HG03432 (cell line): ENCODE measurements around the gene FGGY.
"Not testable (repeated sequence)": the region's sequence is repeated elsewhere in the genome, so short reads cannot be mapped to it uniquely, and the experiment has no call there.

ENCODE experiments used
- ATAC-seq: cut with Tn5 transposase; IDR thresholded peaks from one replicate; pipeline ENCODE4 v1.9.1; 2021; ENCODE audit warnings: mild to moderate bottlenecking, moderate library complexity; ENCODE audit not compliant: unreplicated experiment

FGGY gene

GRCh38 chr1:59477286-59477685 lies 180.4 kb downstream of the FGGY start:
- ATAC-seq, result no peak

DNA sequence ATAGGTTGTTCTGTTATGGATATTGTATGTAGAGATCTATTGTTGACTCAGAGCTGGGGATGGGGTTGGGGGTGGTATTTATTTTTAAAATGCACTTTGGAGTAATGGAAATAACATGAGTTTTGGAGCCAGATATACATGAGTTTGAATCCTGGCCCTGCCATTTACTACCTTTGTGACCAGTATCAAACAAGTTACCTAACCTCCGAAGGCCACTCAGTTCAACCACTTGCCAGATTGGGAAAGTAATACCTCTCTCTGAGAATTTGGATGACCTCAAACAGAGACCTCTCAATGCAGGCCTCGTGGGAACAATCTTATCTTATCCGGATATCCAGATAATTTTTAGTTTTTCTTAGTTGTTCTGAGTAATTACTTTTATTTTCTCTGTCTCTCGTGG lies 181.0 kb downstream of the FGGY start:
- no peak for ATAC-seq

DNA sequence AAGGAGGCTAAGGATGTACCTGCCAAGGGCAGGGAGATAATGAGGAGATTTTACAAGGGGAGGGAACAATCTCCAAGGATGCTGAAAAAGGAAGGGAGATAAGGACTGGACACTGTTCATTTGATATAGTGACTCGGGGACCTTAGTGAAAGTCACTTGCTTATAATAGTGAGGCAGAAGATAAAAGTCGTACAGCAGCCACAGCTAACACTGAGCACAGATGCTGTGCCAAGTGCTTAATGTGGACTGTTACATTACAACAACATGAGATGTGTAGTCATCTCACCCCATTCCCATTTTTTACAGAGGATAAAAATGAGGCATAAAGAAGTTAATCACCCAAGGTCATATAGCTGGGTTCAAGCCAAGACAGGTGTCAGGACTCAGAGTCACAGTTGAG lies 181.9 kb downstream of the FGGY start:
- no peak for ATAC-seq

- ATAC-seq, result no peak
Observed at GRCh38 chr1:59480188-59480888, 183.4 kb downstream of the FGGY start.

DNA sequence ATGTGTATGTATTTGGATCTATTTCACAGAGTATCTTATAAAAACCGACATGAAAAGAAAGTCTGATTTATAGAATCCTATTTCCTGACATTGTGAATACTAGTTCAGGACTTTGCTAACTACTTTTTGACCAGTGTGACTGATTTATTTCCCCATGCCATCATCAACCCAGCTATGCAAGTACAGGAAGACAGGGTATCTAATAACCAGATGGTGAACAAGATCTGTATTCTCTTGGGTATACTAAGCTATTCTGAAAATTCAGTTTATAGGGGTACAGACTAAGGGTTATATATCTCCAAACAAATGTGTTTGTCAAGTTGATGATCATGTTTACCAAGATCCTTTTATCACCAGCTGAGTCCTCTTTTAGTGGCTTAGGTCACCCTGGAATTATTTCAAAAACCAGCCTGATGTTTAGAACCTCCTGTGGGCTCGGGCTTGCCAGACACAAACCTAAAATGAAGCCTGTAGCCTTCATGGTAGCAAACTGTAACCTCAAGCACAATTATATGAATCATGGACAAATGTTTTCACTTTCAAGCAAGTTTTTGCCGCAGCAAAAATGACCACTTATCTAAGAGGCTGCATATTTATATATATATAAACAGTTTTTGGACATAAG lies 185.1 kb downstream of the FGGY start:
- no peak for ATAC-seq

DNA sequence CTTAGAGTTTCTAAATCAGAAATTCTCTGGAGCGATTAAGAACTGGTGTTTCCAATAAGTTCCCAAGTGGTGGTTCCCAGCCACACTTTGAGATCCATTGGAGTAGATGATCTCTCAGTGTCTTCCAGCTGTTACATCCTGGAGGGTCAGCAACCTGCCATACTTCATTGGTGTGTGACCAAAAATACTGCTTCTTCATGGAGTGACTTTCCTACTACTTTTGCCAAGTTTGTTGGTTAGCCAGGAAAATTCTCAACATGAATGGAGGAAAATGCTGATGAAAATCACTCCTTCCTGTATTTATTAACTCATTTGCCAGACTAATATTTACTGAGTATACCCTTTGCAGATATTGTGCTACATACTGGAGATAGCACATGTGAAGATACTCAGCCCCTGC lies 186.1 kb downstream of the FGGY start:
- no peak for ATAC-seq

GRCh38 chr1:59484096-59484495 lies 187.2 kb downstream of the FGGY start:
- no peak for ATAC-seq

- no peak for ATAC-seq
Observed at GRCh38 chr1:59485171-59485570, 188.3 kb downstream of the FGGY start.

DNA sequence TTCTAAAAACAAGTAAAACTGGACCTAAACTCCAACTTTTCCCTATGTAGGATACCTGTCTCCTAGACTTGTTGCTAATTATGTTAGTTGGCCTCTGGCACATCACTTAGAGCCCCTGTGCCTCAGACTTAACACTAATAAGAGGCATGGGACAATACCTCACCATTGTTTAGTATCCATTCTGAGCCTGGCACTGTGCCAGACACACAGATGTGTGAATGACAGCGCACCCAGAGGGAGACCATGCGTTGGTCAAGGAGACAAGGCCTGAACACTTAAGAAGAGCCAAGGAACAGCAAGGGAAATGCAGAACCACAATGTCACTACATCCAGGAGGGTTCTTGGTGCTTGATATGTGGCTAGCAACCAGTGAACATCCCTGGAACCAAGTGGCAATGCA lies 189.1 kb downstream of the FGGY start:
- ATAC-seq, result no peak

DNA sequence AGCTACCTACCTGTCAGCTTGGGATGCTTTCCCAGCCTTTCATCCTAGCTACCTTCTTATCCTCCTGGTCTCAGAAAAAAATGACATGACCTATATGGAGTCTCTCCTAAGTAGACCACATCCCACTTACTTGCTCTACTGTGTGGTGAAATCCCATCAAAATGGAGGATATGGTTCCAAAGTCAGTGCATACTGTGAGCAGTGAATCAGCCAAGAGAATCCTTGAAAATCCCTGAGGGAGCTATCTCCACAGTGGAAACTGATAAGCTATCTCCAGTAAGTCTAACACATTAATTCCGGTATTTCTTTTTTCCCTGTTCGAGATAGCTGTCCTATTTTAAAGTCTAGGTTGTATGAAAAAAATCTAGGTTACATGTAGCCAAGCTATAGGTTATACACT lies 189.7 kb downstream of the FGGY start:
- ATAC-seq, result no peak

GRCh38 chr1:59487335-59488031 lies 190.6 kb downstream of the FGGY start:
- no peak for ATAC-seq

DNA sequence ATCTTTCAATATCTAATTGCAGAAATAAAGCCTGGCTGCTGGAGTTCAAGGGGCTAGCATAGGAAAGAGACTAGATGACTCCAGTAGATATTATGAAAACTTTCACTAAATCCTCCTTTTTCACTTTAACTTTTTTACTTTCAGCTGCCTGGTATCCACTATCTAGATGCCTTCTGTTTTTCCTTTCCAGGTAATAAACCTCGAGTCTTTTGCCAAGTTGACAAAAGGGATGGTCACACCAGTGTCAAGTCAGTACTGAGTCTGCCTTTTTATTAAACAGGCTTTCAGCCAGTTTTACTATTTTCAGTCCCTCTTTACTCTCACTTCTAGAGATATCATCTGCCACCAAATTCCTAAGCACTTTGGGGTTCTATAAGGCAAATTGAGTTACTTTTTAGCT lies 195.6 kb downstream of the FGGY start:
- no peak for ATAC-seq

GRCh38 chr1:59494145-59494833 lies 197.4 kb downstream of the FGGY start:
- ATAC-seq, result no peak

- not testable (repeated sequence) for ATAC-seq
Observed at GRCh38 chr1:59496156-59496555, 199.3 kb downstream of the FGGY start.

DNA sequence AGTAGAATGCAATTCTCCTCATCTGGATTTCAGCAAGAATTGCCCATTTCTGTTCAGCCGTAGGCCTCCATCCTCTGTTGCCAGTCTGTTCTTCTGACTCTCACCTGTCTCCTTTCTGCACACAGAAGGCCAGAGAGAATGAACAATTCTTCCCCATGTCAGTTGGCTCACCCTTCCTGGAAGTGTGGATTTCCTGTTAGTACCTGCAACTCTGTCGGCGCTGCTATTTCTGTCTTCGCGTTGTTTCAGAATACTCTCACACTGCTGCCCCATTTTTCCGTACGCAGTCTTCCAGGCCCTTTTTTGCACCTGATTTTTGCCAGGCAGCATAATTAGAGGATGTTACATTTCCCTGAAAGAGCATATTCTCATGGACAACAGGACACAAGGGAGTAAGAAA lies 200.7 kb downstream of the FGGY start:
- ATAC-seq, result no peak

- no peak for ATAC-seq
Observed at GRCh38 chr1:59498640-59499039, 201.7 kb downstream of the FGGY start.

DNA sequence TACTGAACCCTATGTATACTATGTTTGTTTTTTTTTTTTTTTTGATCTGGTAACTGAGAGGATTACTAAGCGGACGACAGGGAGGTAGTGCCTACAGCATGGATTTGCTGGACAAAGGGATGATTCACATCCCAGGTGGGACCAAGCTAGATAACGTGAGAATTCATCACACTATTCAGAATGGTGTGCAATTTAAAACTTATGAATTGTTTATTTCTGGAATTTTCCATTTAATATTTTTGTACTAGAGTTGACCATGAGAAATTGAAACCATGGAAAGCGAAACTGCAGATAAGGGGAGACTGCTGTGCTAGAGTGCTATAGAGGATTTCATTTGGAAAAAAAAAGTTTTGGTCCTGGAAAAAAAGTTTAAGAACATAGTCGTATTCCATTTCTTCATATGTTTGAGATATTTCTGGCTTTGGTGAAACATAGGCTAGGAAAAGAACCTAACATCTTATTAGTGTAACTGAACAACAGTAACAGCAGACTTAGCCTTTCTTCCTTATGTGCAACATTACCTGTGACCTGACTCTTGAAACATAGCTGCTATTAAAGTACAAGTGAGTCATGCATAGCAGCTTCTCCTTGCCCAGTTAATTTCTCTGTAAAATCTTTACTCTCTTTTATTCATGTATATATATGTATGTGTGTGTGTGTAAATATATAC lies 202.5 kb downstream of the FGGY start:
- ATAC-seq, result no peak

- no peak for ATAC-seq
Observed at GRCh38 chr1:59499943-59500569, 203.2 kb downstream of the FGGY start.

- ATAC-seq, result no peak
Observed at GRCh38 chr1:59500950-59501742, 204.3 kb downstream of the FGGY start.
